Ovary (tissue), 9 donors: ENCODE measurements around the gene CACNG1. TPM values are rescaled to one million over a fixed set of nuclear protein-coding genes. Genes with fewer than 3 reads are reported as not detected.

Source experiments
- DNase-seq, 5 donors: peaks; one replicate each; pipeline ENCODE4 v3.0.0-alpha.2; 2019 to 2020
- H3K27ac ChIP-seq, 2 donors: fragments of 200-600 bp; one replicate each; pipeline versions ENCODE4 v1.5.1 to v1.8.0; 2019 to 2022
- H3K27me3 ChIP-seq: fragments of 200-600 bp; one replicate; pipeline ENCODE4 v1.8.0; 2022
- H3K36me3 ChIP-seq: fragments of 200-600 bp; sonication (generic); one replicate; pipeline ENCODE4 v1.5.1; 2019
- H3K4me1 ChIP-seq: one replicate; pipeline ENCODE4 v1.8.1; 2013; ENCODE audit warnings: mild to moderate bottlenecking, moderate library complexity; ENCODE audit not compliant: insufficient read depth
- H3K4me3 ChIP-seq: fragments of 200-600 bp; sonication (generic); one replicate; pipeline ENCODE4 v1.5.1; 2017
- H3K9me3 ChIP-seq, 2 donors: fragments of 200-600 bp in 1 of 2; sonication (generic) in 1 of 2; one replicate each; pipeline versions ENCODE4 v1.5.1 to v1.8.1; 2013 to 2019; ENCODE audit warnings: mild to moderate bottlenecking in 1 of 2, moderate library complexity in 1 of 2
- EP300 ChIP-seq: sonication (generic); formaldehyde crosslinking; IDR thresholded peaks from one replicate; pipeline ENCODE4 v1.6.1; 2017; ENCODE audit warnings: antibody characterized with exemption
- POLR2A ChIP-seq: fragments of 450-650 bp; IDR thresholded peaks from one replicate; pipeline ENCODE4 v1.6.1; 2017; ENCODE audit warnings: antibody characterized with exemption, mild to moderate bottlenecking, moderate library complexity
- WGBS, 3 donors: extraction: QIAGEN DNeasy Blood & Tissue Kit in 1 of 3; methylation state at CpG; one replicate each; pipeline versions ENCODE4 v1.1.5 to v1.1.7; 2013 to 2017; 5-methylcytosine and 5-hydroxymethylcytosine counted together
- intact Hi-C, 4 donors: fragments of 100-400 bp; cut with DNase I; formaldehyde crosslinking; loops; one replicate each; pipeline versions ENCODE4 v1.11.0 to v1.15.1; 2022 to 2023
- polyA plus RNA-seq, 2 donors: library from polyadenylated mRNA; stranded (reverse); fragments of 200-250 nt in 1 of 2; fragments of 350-450 nt in 1 of 2; fragmentation: Illumina TruSeq in 1 of 2; extraction: RNeasy Lipid Tissue Mini Kit (QIAGEN cat#74804) in 1 of 2; gene quantifications; one replicate each; pipeline ENCODE4 v1.2.3, GENCODE V29; 2013 to 2014
- total RNA-seq, 7 donors: library from RNA; depleted of rRNA in 2 of 7; stranded (reverse); fragments of >200 nt in 2 of 7; fragmentation: NEBNext Ultra II Directional in 3 of 7; extraction: Animal tissue kit (Norgen Biotek cat#: 25700) in 3 of 7; gene quantifications; one replicate each; pipeline versions ENCODE4 v1.1.0 to v1.2.4, GENCODE V29; 2016 to 2023
- TF ChIP-seq, protein P1 (sequence below), 3 donors: fragments of 450-650 bp in 2 of 3; fragments of 200-600 bp in 1 of 3; IDR thresholded peaks; one replicate each; pipeline versions ENCODE4 v1.5.1 to v1.8.0; 2016 to 2022; ENCODE audit warnings: antibody characterized with exemption in 3 of 3, mild to moderate bottlenecking in 1 of 3
- donor health status: DM: no; HTN: no; CAD: no; lungs with moderate emphysema.
- donor health status: DM: no; HTN: no; CAD: no.
- donor health status: Bipolar disorder and iron deficiency.
- donor health status: DM: yes; HTN: yes; CAD: no.
- donor health status: DM: no; HTN: no; CAD: no.
- donor health status: DM: yes; HTN: yes; CAD: no.

Gene CACNG1
- total and polyA plus RNA-seq, 9 donors: 0.46 TPM; not detected in 8

- WGBS, 3 donors: 40 to 51% (median 43%) methylated on average over 13 of the region's 13 CpGs
- TF ChIP-seq EP300 (no peak), POLR2A (no peak)
- TF ChIP-seq, protein P1, sequence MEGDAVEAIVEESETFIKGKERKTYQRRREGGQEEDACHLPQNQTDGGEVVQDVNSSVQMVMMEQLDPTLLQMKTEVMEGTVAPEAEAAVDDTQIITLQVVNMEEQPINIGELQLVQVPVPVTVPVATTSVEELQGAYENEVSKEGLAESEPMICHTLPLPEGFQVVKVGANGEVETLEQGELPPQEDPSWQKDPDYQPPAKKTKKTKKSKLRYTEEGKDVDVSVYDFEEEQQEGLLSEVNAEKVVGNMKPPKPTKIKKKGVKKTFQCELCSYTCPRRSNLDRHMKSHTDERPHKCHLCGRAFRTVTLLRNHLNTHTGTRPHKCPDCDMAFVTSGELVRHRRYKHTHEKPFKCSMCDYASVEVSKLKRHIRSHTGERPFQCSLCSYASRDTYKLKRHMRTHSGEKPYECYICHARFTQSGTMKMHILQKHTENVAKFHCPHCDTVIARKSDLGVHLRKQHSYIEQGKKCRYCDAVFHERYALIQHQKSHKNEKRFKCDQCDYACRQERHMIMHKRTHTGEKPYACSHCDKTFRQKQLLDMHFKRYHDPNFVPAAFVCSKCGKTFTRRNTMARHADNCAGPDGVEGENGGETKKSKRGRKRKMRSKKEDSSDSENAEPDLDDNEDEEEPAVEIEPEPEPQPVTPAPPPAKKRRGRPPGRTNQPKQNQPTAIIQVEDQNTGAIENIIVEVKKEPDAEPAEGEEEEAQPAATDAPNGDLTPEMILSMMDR (IDR thresholded peaks at IDR 0.05): no peak
- no peak for DNase-seq
- Histone ChIP-seq H3K27me3 (no peaks in the 10 kb centered on the region), H3K27ac (no peak overlapping the region), H3K4me3 (no peak overlapping the region), H3K36me3 (no peaks in the 10 kb centered on the region), H3K4me1 (no peaks in the 10 kb centered on the region), H3K9me3 (no peaks in the 10 kb centered on the region)
- intact Hi-C loops: no loop called here
Measured at GRCh38 chr17:67067571-67068482, 23.5 kb downstream of the CACNG1 start.

DNA sequence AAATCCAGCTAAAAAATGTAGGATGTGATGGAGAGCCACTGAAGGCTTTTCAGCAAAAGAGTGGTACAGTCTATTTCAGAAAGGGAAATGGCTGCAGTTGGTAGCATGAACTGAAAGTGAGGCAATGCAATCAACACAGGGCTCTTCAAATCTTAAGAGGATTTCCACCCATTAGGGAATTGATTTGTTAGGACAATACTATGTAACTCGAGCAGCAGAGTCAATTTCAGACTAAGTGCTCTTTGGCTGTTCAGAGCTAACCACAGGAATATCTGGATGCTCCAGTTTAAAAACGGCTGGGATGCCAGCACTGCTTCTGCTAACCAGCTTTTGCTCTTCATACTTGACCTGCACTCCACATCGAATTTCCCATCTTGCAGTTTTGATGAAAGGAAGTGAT lies 24.6 kb downstream of the CACNG1 start:
- no peak overlapping the region for H3K4me3 ChIP-seq
- TF ChIP-seq, protein P1 (IDR thresholded peaks at IDR 0.05): no peak
- TF ChIP-seq POLR2A: no peak
- no peak for TF ChIP-seq EP300
- H3K27me3 ChIP-seq: no peaks in the 10 kb centered on the region
- WGBS, 3 donors: 67 to 75% (median 71%) methylated on average over 3 of the region's 3 CpGs
- no peaks in the 10 kb centered on the region for H3K36me3 ChIP-seq
- H3K27ac ChIP-seq: no peak overlapping the region
- intact Hi-C loops: no loop called here
- H3K9me3 ChIP-seq: no peaks in the 10 kb centered on the region
- no peaks in the 10 kb centered on the region for H3K4me1 ChIP-seq
- DNase-seq: no peak

- intact Hi-C loops: no loop called here
- H3K4me1 ChIP-seq: no peaks in the 10 kb centered on the region
- H3K27me3 ChIP-seq: no peaks in the 10 kb centered on the region
- no peaks in the 10 kb centered on the region for H3K36me3 ChIP-seq
- no peak overlapping the region for H3K4me3 ChIP-seq
- no peak overlapping the region for H3K27ac ChIP-seq
- DNase-seq: no peak
- H3K9me3 ChIP-seq: no peaks in the 10 kb centered on the region
- WGBS, 3 donors: 90 to 92% (median 90%) methylated on average over 5 of the region's 5 CpGs
- TF ChIP-seq EP300 (no peak), POLR2A (no peak)
- TF ChIP-seq, protein P1 (IDR thresholded peaks at IDR 0.05): no peak
Measured at GRCh38 chr17:67069603-67070136, 25.3 kb downstream of the CACNG1 start.

GRCh38 chr17:67071595-67071994 lies 27.2 kb downstream of the CACNG1 start:
- no peaks in the 10 kb centered on the region for H3K36me3 ChIP-seq
- no peak for DNase-seq
- H3K27me3 ChIP-seq: no peaks in the 10 kb centered on the region
- no peak overlapping the region for H3K27ac ChIP-seq
- TF ChIP-seq EP300 (no peak), POLR2A (no peak)
- TF ChIP-seq, protein P1 (IDR thresholded peaks at IDR 0.05): no peak
- intact Hi-C loops: no loop called here
- no peaks in the 10 kb centered on the region for H3K9me3 ChIP-seq
- H3K4me3 ChIP-seq: no peak overlapping the region
- H3K4me1 ChIP-seq: no peaks in the 10 kb centered on the region
